ENCODE results near the gene SUMO2. TPM values are rescaled to one million over a fixed set of nuclear protein-coding genes. Genes with fewer than 3 reads are reported as not detected.
A peak's percentile ranks its signal among the peaks of the same experiment; 100 is the strongest.
"Not testable (repeated sequence)": the region's sequence is repeated elsewhere in the genome, so short reads cannot be mapped to it uniquely, and the experiment has no call there.

SUMO2 gene
- total RNA-seq, 2 donors from 2014 or later: 45.7 to 58.1 TPM

GRCh38 chr17:75181110-75181509, 1.6 kb downstream of the SUMO2 start:
- peaks cover 0 to 29% of the 10 kb centered on the region in 2 donors for H3K4me1 ChIP-seq
- DNase-seq (ENCODE audit: low spot score): no peak

GRCh38 chr17:75178453-75178852, 4.3 kb downstream of the SUMO2 start:
- H3K27me3 ChIP-seq: no peaks in the 10 kb centered on the region
- peaks cover 0 to 25% of the 10 kb centered on the region in 2 donors for H3K4me1 ChIP-seq
- H3K9me3 ChIP-seq: no peaks in the 10 kb centered on the region
- no peak overlapping the region for H3K4me3 ChIP-seq
- H3K27ac ChIP-seq: no peak overlapping the region
- no peak for TF ChIP-seq CTCF (IDR thresholded peaks at IDR 0.05)
- H3K36me3 ChIP-seq: peaks cover 43% of the 10 kb centered on the region
- no peak for DNase-seq (ENCODE audit: low spot score)

More at GRCh38 chr17:75181110-75181509, 1.6 kb downstream of the SUMO2 start:
- Histone ChIP-seq H3K9me3 (no peaks in the 10 kb centered on the region), H3K27me3 (no peaks in the 10 kb centered on the region), H3K36me3 (peaks cover 19% of the 10 kb centered on the region), H3K27ac (peak overlapping the region; percentile 93 to 94), H3K4me3 (peak overlapping the region; percentile 90 to 98)
- no peak for TF ChIP-seq CTCF (IDR thresholded peaks at IDR 0.05)

GRCh38 chr17:75176625-75177024, 6.1 kb downstream of the SUMO2 start:
- H3K36me3 ChIP-seq: peaks cover 55% of the 10 kb centered on the region
- no peaks in the 10 kb centered on the region for H3K27me3 ChIP-seq
- peaks cover 0 to 26% of the 10 kb centered on the region in 2 donors for H3K4me1 ChIP-seq
- TF ChIP-seq CTCF (IDR thresholded peaks at IDR 0.05): no peak
- no peak overlapping the region for H3K4me3 ChIP-seq
- no peak for DNase-seq (ENCODE audit: low spot score)
- H3K27ac ChIP-seq: no peak overlapping the region
- H3K9me3 ChIP-seq: no peaks in the 10 kb centered on the region

- Histone ChIP-seq H3K36me3 (peaks cover 56% of the 10 kb centered on the region), H3K4me1 (peaks cover 0 to 12% of the 10 kb centered on the region in 2 donors)
- no peak for TF ChIP-seq CTCF (IDR thresholded peaks at IDR 0.05)
Observed at GRCh38 chr17:75174996-75175395, 7.8 kb downstream of the SUMO2 start.

GRCh38 chr17:75173526-75173925, 9.2 kb downstream of the SUMO2 start:
- peaks cover 0 to 7% of the 10 kb centered on the region in 2 donors for H3K4me1 ChIP-seq
- H3K4me3 ChIP-seq: no peak overlapping the region
- no peak for TF ChIP-seq CTCF (IDR thresholded peaks at IDR 0.05)
- H3K36me3 ChIP-seq: peaks cover 61% of the 10 kb centered on the region
- no peaks in the 10 kb centered on the region for H3K9me3 ChIP-seq
- no peaks in the 10 kb centered on the region for H3K27me3 ChIP-seq
- DNase-seq (ENCODE audit: low spot score): no peak
- no peak overlapping the region for H3K27ac ChIP-seq

More at GRCh38 chr17:75174996-75175395, 7.8 kb downstream of the SUMO2 start:
- no peak overlapping the region for H3K4me3 ChIP-seq
- H3K27me3 ChIP-seq: no peaks in the 10 kb centered on the region
- H3K9me3 ChIP-seq: no peaks in the 10 kb centered on the region
- H3K27ac ChIP-seq: no peak overlapping the region
- no peak for DNase-seq (ENCODE audit: low spot score)

- Histone ChIP-seq H3K27ac (no peak overlapping the region), H3K36me3 (peaks cover 66% of the 10 kb centered on the region), H3K27me3 (no peaks in the 10 kb centered on the region), H3K9me3 (no peaks in the 10 kb centered on the region), H3K4me1 (peaks cover 0 to 7% of the 10 kb centered on the region in 2 donors), H3K4me3 (no peak overlapping the region)
- no peak for TF ChIP-seq CTCF (IDR thresholded peaks at IDR 0.05)
- no peak for DNase-seq (ENCODE audit: low spot score)
Observed at GRCh38 chr17:75168998-75169397, 13.8 kb downstream of the SUMO2 start.

GRCh38 chr17:75164606-75165005, 18.2 kb downstream of the SUMO2 start:
- peaks cover 52% of the 10 kb centered on the region for H3K36me3 ChIP-seq

More at GRCh38 chr17:75164606-75165005, 18.2 kb downstream of the SUMO2 start:
- DNase-seq (ENCODE audit: low spot score); H3K4me3 ChIP-seq; H3K9me3 ChIP-seq; H3K27me3 ChIP-seq; H3K27ac ChIP-seq; H3K4me1 ChIP-seq: not testable (repeated sequence)

Data from right atrium auricular region (tissue), 2 donors.